Ramos (cell line): ENCODE measurements around the gene TOR3A.
"Not testable (repeated sequence)": the region's sequence is repeated elsewhere in the genome, so short reads cannot be mapped to it uniquely, and the experiment has no call there.

ENCODE experiments used
- in situ Hi-C: fragments of 300-500 bp; cut with MboI; formaldehyde crosslinking; loops from one replicate; pipeline ENCODE4 v1.14.3; 2022; ENCODE audit warnings: low sequenced_read_pairs; ENCODE audit not compliant: unreplicated experiment

The TOR3A gene

DNA sequence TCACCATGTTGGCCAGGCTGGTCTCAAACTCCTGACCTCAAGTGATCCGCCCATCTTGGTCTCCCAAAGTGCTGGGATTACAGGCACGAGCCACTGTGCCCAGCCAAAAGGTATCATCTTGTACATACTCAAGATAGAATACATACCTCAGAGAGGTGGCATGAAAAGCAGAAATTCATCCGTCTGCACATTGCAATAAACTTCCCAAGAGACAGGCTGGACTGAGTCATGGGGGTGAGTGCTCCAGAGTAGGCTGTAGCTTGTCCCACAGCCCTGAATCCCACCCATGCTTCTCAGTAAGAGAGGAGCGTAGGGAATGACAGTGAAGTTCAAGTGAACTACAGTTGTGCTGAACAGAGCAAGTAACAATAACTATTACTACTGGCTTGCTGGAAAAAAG is 19.7 kb downstream of the TOR3A start:
- in situ Hi-C loops = no loop called here

GRCh38 chr1:179103999-179104398 is 22.1 kb downstream of the TOR3A start:
- in situ Hi-C loops = no loop called here

GRCh38 chr1:179104611-179105250 is 22.9 kb downstream of the TOR3A start:
- in situ Hi-C loops = no loop called here

DNA sequence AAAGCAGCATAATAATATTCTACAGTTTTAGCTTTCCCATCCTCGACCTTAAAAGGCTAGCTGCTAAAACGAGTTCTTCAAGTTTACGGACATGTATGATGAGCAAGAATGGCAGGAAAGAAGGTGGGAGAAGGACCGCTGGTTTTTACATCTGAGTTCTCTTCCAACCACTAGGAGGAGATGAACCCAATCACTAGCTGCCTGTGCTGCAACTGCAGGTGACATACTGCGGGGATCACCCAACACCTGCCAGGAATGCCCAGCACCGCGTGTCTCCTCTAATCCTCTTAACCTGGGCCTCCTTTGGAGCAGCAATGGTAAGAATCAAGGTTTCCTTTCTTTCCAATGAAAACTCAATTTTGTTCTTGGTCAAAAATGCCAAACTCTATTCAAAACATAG is 23.5 kb downstream of the TOR3A start:
- in situ Hi-C loops = no loop called here

GRCh38 chr1:179107706-179108629 is 26.1 kb downstream of the TOR3A start:
- in situ Hi-C loops = no loop called here

GRCh38 chr1:179108644-179109043 is 26.8 kb downstream of the TOR3A start:
- in situ Hi-C loops = no loop called here

GRCh38 chr1:179115181-179115580 is 33.3 kb downstream of the TOR3A start:
- in situ Hi-C loops = loop anchor here (10.0 kb wide), 1 partner anchor 250 kb away; the partner anchor contains the start of gene AXDND1

GRCh38 chr1:179119513-179119912 is 37.6 kb downstream of the TOR3A start:
- in situ Hi-C loops = loop anchor here (10.0 kb wide), 1 partner anchor 245 kb away; the partner anchor contains the start of gene AXDND1

DNA sequence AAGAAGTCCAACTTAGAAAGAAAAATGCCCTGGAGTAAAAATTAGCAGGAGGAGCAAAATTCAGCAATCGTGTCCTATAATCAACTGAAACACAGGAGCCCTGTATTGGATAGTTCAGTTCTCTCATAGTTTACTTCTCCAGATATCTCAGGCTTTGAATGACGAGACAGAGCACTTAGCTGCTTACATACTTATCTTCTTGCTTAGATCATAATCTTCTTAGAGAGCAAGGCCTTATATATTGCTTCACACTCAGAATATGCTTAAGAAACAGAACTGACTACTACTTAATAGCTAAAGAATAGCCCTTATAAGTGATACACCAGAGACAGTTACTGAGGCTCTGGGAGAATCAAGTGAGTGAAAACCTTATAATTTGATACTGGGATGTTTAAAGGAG is 38.9 kb downstream of the TOR3A start:
- in situ Hi-C loops = no loop called here

GRCh38 chr1:179121159-179121938 is 39.5 kb downstream of the TOR3A start:
- in situ Hi-C loops = no loop called here

- in situ Hi-C loops = no loop called here
Observed at GRCh38 chr1:179124873-179125272, 43.0 kb downstream of the TOR3A start.

- in situ Hi-C loops = no loop called here
Observed at GRCh38 chr1:179126338-179127060, 44.6 kb downstream of the TOR3A start.

- in situ Hi-C loops = no loop called here
Observed at GRCh38 chr1:179127163-179127895, 45.5 kb downstream of the TOR3A start.

DNA sequence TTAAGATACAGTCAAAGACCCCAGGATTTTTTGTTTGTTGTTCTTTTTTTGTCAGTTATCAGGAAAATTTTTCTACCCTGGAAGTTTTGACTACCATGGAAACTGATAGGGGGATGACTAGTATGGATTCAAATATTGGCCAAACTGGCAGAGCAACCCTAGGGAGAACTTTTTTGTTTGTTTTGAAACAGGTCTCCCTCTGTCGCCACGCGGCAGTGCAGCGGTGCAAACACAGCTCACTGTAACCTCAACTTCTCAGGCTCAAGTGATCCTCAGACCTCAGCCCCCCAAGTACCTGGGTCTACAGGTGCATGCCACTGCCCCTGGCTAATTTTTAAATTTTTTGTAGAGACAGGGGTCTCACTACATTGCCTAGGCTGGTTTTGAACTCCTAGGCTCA is 46.6 kb downstream of the TOR3A start:
- in situ Hi-C loops = no loop called here

DNA sequence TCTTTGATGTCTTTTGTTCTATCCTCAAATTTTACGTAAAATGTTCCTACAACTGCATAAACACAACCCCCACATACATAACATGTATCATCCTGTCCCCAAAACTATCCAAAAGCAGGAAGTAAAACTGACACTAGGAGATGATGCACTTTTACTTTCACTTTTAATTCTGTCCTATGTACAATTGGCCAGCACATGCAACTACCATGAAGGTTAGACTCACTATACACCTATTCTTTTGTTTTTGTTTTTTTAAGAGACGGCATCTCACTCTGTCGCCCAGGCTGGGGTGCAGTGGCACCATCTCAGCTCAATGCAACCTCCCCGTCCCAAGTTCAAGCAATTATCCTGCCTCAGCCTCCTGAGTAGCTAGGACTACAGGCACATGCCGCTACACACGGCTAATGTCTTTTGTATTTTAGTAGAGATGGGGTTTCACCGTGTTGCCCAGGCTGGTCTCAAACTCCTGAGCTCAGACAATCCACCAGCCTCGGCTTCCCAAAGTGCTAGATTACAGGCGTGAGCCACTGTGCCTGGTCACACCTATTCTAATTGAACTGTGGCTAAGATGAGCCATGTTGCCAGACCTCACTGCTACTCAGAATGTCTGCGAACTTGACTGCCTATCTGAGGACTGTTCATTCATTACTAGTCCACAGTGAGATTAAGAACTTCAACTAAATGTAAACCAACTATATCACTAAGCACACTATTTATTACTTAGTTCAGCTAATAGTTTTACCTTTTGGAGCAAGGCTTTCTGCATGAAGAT is 48.0 kb downstream of the TOR3A start:
- in situ Hi-C loops = no loop called here

DNA sequence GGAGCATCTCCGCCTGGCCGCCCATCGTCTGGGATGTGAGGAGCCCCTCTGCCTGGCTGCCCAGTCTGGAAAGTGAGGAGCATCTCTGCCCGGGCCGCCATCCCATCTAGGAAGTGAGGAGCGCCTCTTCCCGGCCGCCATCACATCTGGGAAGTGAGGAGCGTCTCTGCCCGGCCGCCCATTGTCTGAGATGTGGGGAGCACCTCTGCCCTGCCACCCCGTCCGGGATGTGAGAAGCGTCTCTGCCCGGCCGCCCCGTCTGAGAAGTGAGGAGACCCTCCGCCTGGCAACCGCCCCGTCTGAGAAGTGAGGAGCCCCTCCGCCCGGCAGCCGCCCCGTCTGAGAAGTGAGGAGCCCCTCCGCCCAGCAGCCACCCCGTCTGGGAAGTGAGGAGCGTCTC is 53.3 kb downstream of the TOR3A start:
- in situ Hi-C loops = not testable (repeated sequence)

- in situ Hi-C loops = not testable (repeated sequence)
Observed at GRCh38 chr1:179135707-179136106, 53.8 kb downstream of the TOR3A start.

GRCh38 chr1:179137617-179138255 is 55.9 kb downstream of the TOR3A start:
- in situ Hi-C loops = no loop called here
